Panc1 (cell line): Measurements from ENCODE around the gene GNAT1. TPM values are rescaled to one million over a fixed set of nuclear protein-coding genes. Genes with fewer than 3 reads are reported as not detected.

Source experiments
- ATAC-seq: fragments of 200-7000 bp; cut with Tn5 transposase; 2 replicates; pipeline ENCODE4 v1.9.1; 2020; ENCODE audit warnings: mild to moderate bottlenecking, moderate library complexity
- BruUV-seq: library from RNA; stranded (reverse); fragments of 400-500 nt; replicated peaks from 2 replicates; lab custom pipeline; 2021; lab: Mats Ljungman, UMichigan
- CTCF ChIA-PET: fragments of 300-600 bp; sonication (Branson Sonifier 250); formaldehyde crosslinking; loops from one replicate; lab custom pipeline; 2022; ENCODE audit warnings: antibody characterized with exemption; lab: Charles Lee
- POLR2A ChIA-PET: fragments of 300-600 bp; sonication (Branson Sonifier 250); formaldehyde crosslinking; loops from one replicate; lab custom pipeline; 2022; ENCODE audit warnings: antibody characterized with exemption; lab: Charles Lee
- DNase-seq: peaks from one replicate; pipeline ENCODE4 v3.0.0-alpha.2; 2010; ENCODE audit warnings: low read depth, low spot score
- H3K27ac ChIP-seq: 2 replicates; pipeline ENCODE4 v1.5.1; 2011; ENCODE audit warnings: mild to moderate bottlenecking, low read length, inconsistent platforms
- H3K27me3 ChIP-seq: fragments of 200-500 bp; sonication (Bioruptor generic); 2 replicates; pipeline ENCODE4 v1.6.0; 2014; ENCODE audit warnings: low read length, inconsistent platforms; ENCODE audit not compliant: control insufficient read depth, insufficient read depth
- H3K36me3 ChIP-seq: fragments of 200-500 bp; sonication (Bioruptor generic); 2 replicates; pipeline ENCODE4 v1.5.1; 2014; ENCODE audit warnings: inconsistent platforms, mild to moderate bottlenecking, low read length, moderate library complexity; ENCODE audit not compliant: control insufficient read depth, insufficient read depth
- H3K4me1 ChIP-seq: 2 replicates; pipeline ENCODE4 v1.5.1; 2011; ENCODE audit warnings: inconsistent platforms, mild to moderate bottlenecking, low read length, moderate library complexity; ENCODE audit not compliant: control insufficient read depth, insufficient read depth
- H3K4me3 ChIP-seq, 2 experiments: 2 replicates each; pipeline ENCODE4 v1.5.1; 2011 to 2012; ENCODE audit warnings: low read depth in 2 of 2, low read length in 2 of 2, mild to moderate bottlenecking in 2 of 2, inconsistent platforms in 1 of 2, moderate library complexity in 1 of 2
- H3K9me3 ChIP-seq: fragments of 200-500 bp; sonication (Bioruptor generic); 2 replicates; pipeline ENCODE4 v1.5.1; 2014; ENCODE audit warnings: low read depth, mild to moderate bottlenecking, inconsistent platforms, low read length, moderate library complexity; ENCODE audit not compliant: control insufficient read depth, insufficient read depth
- POLR2AphosphoS5 ChIP-seq: IDR thresholded peaks from 2 replicates; pipeline ENCODE4 v1.6.1; 2012; ENCODE audit warnings: mild to moderate bottlenecking, low read depth, low read length, moderate library complexity
- SIN3A ChIP-seq: IDR thresholded peaks from 2 replicates; pipeline ENCODE4 v1.6.1; 2012; ENCODE audit warnings: low read depth, mild to moderate bottlenecking, low read length, moderate library complexity, borderline replicate concordance; ENCODE audit not compliant: insufficient read depth
- TCF7L2 ChIP-seq: IDR thresholded peaks from 2 replicates; pipeline ENCODE4 v1.6.1; 2011; ENCODE audit warnings: mild to moderate bottlenecking, low read depth, low read length, inconsistent platforms
- in situ Hi-C: cut with HindIII; loops from 2 replicates; pipeline ENCODE4 v1.10.0; 2016; ENCODE audit warnings: low sequenced_read_pairs, low pct_unique_long_range_greater_than_20kb
- intact Hi-C: fragments of 100-400 bp; cut with micrococcal nuclease; formaldehyde crosslinking; loops from one replicate; pipeline ENCODE4 v1.10.0; 2022; ENCODE audit not compliant: unreplicated experiment
- total RNA-seq: library from RNA; stranded (reverse); gene quantifications from one replicate; pipeline ENCODE4 v1.2.1, GENCODE V29; 2021; ENCODE audit not compliant: unreplicated experiment
- TF ChIP-seq, protein P1 (sequence below), 2 experiments: IDR thresholded peaks; 2 replicates each; pipeline ENCODE4 v1.6.1; 2011 to 2012; ENCODE audit warnings: low read depth in 2 of 2, control low read depth in 1 of 2, low read length in 1 of 2, mild to moderate bottlenecking in 1 of 2, moderate library complexity in 1 of 2; ENCODE audit not compliant: insufficient read depth in 1 of 2
- TF ChIP-seq, protein P2 (sequence below): fragments of 450-650 bp; IDR thresholded peaks from 2 replicates; pipeline ENCODE4 v1.5.1; 2017; ENCODE audit warnings: mild to moderate bottlenecking

GNAT1 gene
- total RNA-seq, 1 experiment from 2014 or later: not detected

DNA sequence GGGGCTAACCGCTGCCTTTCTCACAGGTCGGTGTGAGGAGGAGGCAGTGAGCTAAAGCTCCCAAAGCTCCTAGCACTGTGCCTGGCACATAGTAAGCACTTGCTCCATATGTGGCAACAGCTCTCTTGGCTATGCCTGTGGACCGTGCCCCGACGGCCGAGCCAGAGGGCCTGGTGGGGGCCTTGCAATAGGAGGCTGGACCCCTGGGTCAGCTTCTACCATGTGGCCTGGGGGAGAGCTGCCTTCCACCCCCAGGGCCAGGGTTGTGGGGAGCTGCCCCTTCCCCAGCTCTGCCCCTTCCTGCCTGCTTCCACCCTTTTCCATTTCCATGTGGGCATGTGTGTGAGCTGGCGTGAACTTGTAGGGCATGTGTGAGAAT lies 16.9 kb upstream of the GNAT1 start:
- DNase-seq (no peak), ATAC-seq (no peak)
- Histone ChIP-seq H3K27me3 (no peaks in the 10 kb centered on the region), H3K4me1 (peaks cover 49% of the 10 kb centered on the region), H3K4me3 (no peak overlapping the region), H3K36me3 (no peaks in the 10 kb centered on the region; the same call in 1 of the 2 replicates), H3K9me3 (no peaks in the 10 kb centered on the region), H3K27ac (no peak overlapping the region)
- in situ Hi-C loops (no loop called here), intact Hi-C loops (no loop called here)
- ChIA-PET CTCF (no interaction called here), POLR2A (no interaction called here)
- no TSS peak for BruUV-seq
- TF ChIP-seq, protein P1, sequence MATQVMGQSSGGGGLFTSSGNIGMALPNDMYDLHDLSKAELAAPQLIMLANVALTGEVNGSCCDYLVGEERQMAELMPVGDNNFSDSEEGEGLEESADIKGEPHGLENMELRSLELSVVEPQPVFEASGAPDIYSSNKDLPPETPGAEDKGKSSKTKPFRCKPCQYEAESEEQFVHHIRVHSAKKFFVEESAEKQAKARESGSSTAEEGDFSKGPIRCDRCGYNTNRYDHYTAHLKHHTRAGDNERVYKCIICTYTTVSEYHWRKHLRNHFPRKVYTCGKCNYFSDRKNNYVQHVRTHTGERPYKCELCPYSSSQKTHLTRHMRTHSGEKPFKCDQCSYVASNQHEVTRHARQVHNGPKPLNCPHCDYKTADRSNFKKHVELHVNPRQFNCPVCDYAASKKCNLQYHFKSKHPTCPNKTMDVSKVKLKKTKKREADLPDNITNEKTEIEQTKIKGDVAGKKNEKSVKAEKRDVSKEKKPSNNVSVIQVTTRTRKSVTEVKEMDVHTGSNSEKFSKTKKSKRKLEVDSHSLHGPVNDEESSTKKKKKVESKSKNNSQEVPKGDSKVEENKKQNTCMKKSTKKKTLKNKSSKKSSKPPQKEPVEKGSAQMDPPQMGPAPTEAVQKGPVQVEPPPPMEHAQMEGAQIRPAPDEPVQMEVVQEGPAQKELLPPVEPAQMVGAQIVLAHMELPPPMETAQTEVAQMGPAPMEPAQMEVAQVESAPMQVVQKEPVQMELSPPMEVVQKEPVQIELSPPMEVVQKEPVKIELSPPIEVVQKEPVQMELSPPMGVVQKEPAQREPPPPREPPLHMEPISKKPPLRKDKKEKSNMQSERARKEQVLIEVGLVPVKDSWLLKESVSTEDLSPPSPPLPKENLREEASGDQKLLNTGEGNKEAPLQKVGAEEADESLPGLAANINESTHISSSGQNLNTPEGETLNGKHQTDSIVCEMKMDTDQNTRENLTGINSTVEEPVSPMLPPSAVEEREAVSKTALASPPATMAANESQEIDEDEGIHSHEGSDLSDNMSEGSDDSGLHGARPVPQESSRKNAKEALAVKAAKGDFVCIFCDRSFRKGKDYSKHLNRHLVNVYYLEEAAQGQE (IDR thresholded peaks at IDR 0.05; ENCODE audit: insufficient read depth in 1 of 2, low read depth in 2 of 2, low read length in 1 of 2): no peak

DNA sequence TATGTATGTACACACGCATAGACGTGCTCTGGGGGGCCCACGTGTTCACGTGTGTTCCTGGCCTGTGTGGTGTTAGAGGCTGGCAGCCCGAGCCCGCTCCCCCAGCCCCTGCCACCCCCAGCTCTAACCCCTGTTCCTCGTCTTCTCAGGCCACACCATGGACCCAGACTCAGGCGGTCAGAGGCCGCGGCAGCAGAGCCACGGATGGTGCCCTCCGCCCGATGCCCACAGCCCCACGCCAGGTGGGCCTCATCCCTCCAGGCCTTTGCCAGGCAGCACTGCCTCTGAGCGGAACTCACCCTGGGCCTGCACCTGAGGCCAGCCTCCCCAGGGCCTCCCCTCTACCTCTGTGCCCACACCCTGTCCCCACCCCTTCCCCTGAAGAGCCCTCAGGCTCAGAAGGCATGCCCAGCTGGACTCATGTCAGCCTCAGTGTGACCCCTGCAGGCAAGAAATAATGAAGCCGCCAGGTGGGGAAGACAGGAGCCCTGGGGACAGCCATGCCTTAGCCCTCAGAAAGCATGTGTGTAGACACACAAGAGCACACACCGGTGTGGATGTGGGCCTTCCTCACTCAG lies 16.4 kb upstream of the GNAT1 start:
- ATAC-seq (no peak), DNase-seq (no peak)
- Histone ChIP-seq H3K27ac (no peak overlapping the region), H3K36me3 (no peaks in the 10 kb centered on the region; the same call in 1 of the 2 replicates), H3K4me3 (no peak overlapping the region), H3K27me3 (no peaks in the 10 kb centered on the region), H3K4me1 (peaks cover 43% of the 10 kb centered on the region), H3K9me3 (no peaks in the 10 kb centered on the region)
- intact Hi-C loops (no loop called here), in situ Hi-C loops (no loop called here)
- TF ChIP-seq, protein P1 (IDR thresholded peaks at IDR 0.05; ENCODE audit: insufficient read depth in 1 of 2, low read depth in 2 of 2, low read length in 1 of 2): no peak
- TF ChIP-seq POLR2AphosphoS5 (no peak), TCF7L2 (no peak), SIN3A (no peak)
- TF ChIP-seq, protein P2, sequence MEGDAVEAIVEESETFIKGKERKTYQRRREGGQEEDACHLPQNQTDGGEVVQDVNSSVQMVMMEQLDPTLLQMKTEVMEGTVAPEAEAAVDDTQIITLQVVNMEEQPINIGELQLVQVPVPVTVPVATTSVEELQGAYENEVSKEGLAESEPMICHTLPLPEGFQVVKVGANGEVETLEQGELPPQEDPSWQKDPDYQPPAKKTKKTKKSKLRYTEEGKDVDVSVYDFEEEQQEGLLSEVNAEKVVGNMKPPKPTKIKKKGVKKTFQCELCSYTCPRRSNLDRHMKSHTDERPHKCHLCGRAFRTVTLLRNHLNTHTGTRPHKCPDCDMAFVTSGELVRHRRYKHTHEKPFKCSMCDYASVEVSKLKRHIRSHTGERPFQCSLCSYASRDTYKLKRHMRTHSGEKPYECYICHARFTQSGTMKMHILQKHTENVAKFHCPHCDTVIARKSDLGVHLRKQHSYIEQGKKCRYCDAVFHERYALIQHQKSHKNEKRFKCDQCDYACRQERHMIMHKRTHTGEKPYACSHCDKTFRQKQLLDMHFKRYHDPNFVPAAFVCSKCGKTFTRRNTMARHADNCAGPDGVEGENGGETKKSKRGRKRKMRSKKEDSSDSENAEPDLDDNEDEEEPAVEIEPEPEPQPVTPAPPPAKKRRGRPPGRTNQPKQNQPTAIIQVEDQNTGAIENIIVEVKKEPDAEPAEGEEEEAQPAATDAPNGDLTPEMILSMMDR: no peak
- ChIA-PET POLR2A (no interaction called here), CTCF (no interaction called here)
- no TSS peak for BruUV-seq
